HG03520 (cell line): ENCODE measurements around the gene TEX19.
"Not testable (repeated sequence)": the region's sequence is repeated elsewhere in the genome, so short reads cannot be mapped to it uniquely, and the experiment has no call there.

Source experiments
- ATAC-seq: cut with Tn5 transposase; IDR thresholded peaks from one replicate; pipeline ENCODE4 v1.9.1; 2021; ENCODE audit warnings: mild to moderate bottlenecking, moderate library complexity; ENCODE audit not compliant: unreplicated experiment

TEX19 gene

DNA sequence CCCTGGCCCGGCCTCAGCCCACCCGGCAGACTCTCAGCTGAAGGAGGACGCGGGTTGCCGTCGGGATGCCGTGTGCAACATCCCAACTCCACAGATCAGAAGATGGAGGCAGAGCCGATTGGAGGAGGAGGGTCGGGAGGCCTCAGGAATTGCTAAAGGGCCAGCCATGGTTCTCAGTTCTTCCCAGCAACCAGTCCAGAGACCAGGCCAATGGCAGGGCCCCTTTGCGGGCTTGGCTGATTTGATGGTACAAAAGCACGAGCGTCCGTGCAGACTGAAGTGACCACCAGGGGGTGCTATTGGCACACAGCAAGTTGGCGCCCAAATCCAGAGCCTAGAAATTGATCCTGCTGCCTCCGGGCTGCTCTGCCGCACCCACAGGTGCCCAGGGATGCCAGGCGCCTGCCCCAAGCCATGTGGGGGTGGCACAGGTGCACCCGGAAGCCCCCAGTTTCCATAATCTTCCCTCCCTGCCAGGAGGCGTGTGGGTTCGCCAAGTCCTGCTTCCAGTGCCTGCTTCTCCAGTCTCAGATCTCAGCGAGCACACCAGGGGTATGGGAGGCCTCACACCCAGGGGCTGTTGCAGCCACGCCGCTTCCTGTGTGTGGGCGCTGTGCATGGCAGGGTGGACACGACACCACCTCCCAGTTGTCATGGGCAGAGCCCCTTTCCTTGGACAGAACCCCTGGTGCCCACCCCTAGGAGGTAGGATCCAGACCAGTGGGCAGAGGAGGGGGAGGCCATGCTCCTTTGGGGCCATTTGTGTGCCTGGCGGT lies 7.1 kb upstream of the TEX19 start:
- ATAC-seq, result no peak

DNA sequence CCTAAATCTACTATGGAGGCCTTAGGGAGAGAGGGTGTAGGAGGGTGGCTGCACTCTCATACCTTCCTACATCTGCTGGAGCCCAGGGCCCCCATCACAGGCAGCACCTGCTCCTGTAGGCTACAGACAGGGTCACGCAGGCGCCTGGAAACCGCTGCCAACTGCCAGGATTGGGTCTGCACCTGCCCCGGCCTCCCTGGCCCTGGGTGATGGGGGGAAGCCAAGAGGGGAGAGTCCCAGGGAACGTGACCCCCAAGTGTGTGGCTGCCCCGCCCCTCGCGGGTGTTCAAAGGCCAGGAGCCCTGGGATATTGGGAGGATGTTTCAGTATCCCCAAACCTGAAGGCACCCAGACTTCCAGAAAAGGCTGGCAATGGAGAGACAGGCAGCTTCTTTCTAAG lies 5.6 kb upstream of the TEX19 start:
- ATAC-seq, result no peak

DNA sequence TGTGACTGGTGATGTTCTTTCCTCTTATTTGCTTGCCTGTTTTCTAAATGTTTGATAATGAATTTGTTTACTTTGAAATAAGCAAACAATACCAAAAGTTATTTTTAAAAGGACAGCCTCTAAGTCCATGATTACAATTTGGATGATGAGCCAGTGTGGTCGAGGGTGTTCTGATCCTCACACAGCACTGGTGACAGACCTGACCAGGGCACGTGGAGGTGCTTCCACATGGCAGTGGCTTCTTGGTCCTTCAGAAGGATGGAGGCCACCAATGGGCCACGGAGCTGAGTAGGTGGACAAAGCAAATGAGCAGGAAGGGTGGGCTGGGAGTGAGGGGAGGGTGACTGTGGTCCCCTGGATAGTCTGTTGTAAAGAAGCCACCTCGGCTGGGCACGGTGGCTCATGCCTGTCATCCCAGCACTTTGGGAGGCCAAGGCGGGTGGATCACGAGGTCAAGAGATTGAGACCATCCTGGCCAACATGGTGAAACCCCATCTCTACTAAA lies 4.2 kb upstream of the TEX19 start:
- ATAC-seq, result no peak

DNA sequence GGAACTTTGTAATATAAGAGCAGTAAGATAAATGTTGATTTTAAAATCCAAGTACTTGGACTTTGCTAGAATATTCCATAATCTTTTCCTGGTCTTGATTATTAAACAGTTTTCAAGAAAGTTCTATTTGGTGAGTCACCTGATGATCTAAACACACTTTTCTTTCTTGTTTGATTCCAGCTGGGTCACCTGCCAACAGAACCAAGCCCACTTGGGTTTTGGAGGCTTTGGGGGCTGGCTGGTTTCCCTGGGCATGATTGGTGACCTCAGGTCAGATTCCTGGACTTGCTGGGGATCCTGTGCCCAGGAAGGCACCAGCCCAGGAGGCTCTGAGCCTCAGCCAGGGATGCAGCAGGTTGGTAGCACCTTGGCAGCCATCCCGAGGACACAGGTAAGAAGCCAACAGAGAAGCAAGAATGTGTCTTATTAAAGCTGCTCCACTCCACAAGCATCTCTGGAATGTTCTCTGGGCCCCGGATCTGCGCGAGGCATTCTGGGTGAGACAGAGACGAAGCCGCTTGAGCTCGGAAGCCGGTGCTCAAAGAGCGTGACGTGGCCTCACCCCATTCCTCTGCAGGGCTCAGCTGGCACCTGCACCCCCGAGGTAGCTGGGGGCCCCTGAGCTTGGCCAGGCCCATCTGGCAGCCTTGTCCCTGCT lies 3.1 kb upstream of the TEX19 start:
- ATAC-seq, result no peak

DNA sequence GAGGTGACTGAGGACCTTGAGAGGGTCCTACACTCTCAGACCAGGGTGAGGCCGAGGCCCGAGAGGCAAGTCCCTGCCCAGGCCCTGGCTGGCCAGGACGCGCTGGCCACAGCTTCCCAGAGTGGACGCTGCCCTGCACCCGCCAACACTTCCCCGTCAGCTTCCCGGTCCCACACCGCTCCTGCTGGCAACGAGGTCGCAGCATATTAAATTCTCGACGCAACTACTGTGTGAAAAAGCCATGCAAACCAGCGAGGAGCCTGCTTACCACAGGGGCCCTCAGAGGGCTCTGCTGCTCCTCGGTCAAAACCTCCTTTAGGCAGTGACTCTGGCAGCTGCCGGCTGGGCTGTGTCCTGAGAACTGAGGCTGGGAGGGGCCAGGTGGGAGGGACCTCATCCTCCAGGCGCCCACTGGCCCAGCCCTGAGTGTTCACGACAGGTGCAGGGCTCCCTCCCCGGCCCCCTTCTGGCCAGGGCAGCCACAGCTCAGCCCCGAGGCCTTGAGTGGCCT lies 2.1 kb upstream of the TEX19 start:
- no peak for ATAC-seq

DNA sequence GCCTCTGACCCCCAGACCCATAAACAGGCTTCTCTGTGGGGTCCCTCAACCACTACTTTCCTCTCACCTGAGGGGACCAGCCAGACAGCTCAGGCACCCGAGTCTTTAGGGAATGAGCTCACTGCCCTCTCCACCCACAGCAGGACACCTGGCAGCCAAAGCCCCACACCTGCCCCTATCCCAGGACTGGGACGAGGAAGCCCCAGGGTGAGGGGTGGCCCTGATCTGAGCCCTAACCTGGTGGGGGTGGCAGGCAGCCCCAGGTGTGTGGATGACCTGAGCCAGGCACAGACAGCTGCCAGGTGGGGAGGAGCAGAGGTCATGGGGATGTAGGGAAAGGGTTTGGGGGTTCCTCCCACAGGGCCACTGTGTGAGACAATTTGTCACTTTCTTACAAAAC lies 1.7 kb upstream of the TEX19 start:
- no peak for ATAC-seq

DNA sequence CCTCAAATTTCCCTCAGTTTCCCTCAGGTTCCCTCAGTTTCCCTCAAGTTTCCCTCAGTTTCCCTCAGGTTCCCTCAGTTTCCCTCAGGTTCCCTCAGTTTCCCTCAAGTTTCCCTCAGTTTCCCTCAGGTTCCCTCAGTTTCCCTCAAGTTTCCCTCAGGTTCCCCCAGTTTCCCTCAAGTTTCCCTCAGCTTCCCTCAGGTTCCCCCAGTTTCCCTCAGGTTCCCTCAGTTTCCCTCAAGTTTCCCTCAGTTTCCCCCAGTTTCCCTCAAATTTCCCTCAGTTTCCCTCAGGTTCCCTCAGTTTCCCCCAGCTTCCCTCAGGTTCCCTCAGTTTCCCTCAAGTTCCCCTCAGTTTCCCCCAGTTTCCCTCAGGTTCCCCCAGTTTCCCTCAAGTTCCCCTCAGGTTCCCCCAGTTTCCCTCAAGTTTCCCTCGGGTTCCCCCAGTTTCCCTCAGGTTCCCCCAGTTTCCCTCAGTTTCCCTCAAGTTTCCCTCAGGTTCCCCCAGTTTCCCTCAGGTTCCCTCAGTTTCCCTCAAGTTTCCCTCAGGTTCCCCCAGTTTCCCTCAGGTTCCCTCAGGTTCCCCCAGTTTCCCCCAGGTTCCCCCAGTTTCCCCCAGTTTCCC lies 516 bp downstream of the TEX19 start:
- ATAC-seq, result not testable (repeated sequence)

DNA sequence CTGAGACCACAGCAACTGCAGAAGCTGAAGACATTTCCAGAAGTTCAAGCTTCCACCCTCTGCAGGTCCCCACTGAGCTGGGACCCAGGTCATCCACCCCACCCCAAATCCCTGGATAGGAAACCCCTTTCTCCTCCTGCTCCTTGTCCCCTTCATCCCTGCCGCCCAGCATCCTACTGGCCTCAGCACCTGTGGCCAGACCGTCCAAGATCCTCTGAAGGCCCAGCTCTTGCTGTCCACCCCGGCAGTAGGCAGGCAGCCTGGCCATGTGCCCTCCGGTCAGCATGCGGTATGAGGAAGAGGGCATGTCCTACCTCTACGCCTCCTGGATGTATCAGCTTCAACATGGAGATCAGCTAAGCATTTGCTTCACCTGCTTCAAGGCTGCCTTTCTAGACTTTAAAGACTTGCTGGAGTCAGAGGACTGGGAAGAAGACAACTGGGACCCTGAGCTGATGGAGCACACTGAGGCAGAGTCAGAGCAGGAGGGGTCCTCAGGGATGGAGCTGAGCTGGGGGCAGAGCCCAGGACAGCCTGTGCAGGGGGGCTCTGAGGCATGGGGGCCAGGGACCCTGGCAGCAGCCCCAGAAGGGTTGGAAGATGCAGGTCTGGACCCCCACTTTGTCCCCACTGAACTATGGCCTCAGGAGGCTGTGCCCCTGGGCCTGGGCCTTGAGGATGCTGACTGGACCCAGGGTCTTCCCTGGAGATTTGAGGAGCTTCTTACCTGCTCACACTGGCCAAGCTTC lies 3.0 kb downstream of the TEX19 start:
- no peak for ATAC-seq

DNA sequence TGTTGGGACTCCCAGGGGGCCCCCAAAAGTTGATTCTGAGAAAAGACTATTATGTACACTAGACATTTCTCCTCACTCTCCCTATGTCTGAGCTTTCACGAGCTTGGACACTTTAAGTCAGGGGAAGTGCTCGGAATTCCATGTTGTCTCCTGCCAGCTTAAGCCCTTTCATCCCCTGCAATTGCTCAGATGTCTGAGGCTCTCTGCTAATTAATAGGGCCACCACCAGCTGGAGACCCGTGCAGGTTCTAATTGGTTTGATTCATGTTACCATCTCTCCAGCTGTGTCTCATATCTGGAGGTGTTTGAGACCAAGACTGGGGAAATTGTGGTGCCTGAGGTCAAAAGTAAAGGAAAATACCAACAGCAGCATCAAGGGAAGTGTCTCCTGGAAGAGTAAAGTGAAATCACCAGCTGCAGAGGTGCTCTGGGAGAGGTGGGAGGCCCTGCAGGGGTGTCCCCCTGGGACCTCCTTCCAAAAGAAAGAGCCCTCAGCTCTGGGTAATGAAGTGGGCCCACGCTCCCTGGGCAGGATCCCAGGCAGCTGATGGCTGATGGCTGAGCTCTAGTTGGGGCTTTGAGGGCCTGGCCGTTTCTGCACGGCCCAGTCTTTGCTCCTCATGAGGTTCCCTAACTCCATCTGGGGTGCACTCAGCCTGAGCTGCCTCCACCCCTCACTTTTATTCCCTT lies 6.7 kb downstream of the TEX19 start:
- no peak for ATAC-seq

DNA sequence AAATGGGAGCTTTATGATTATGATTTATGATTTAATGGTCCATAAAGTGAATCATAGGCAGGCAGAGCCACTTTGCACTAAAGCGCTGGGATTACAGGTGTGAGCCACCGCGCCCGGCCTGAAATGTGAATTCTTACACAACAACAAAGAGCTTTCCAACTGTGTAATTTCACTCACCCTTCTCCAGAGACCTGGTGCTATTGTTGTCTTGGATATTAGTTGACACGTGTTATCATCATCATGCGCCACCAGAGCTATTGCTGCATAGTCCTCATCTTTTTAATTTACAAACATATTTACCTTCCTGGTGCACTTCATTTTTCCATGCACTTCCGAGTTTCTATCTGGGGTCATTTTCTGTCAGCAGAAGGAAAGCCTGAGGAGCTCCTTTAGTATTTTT lies 7.7 kb downstream of the TEX19 start:
- ATAC-seq, result no peak

DNA sequence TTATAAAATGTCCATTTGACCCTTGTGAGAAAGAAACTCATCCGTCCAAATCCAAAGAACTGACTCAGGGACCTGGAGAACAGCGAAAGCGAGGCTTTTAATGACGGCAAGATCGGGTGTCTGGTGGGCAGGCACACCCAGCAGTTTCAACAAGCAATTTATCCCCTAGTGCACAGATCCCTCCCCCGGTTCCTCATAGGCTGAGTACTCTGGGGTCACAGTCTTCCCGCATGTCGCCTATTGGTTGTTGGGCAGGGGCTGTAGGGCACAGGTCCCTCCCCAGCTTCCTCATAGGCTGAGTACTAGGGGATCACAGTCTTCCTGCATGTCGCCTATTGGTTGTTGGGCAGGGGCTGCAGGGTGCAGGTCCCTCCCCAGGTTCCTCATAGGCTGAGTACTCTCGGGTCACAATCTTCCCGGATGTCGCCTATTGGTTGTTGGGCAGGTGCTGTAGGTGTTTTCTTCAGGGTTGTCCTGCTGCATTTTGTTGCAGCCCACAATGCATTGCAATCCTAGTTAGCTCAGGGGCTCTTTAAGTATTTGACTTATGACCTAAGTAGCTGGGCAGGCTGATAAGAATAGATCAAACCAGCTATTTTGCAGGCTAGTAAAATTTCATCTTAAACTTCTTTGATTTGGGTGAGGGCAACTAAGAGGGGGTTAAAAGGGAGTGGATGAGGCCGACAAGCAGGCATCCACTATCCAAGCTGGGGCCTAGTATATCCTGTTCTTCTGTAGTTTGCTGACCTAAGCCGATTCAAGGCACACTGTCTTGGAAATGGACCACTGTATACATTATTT lies 8.9 kb downstream of the TEX19 start:
- ATAC-seq, result no peak

DNA sequence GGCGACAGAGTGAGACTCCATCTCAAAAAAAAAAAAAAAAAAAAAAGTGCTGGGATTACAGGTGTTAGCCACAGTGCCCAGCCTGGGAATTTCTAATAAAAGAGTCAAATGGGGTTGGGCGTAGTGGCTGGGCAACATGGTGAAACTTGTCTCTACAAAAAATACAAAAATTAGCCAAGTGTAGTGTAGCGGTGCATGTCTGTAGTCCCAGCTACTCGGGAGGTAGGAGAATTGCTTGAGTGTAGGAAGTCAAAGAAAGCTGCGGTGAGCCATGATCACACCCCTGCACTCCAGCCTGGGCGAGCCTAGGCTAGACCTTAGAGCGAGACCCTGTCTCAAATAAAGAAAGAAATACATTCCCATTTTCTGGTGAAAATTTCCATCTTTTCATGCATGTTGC lies 10.2 kb downstream of the TEX19 start:
- ATAC-seq, result no peak

DNA sequence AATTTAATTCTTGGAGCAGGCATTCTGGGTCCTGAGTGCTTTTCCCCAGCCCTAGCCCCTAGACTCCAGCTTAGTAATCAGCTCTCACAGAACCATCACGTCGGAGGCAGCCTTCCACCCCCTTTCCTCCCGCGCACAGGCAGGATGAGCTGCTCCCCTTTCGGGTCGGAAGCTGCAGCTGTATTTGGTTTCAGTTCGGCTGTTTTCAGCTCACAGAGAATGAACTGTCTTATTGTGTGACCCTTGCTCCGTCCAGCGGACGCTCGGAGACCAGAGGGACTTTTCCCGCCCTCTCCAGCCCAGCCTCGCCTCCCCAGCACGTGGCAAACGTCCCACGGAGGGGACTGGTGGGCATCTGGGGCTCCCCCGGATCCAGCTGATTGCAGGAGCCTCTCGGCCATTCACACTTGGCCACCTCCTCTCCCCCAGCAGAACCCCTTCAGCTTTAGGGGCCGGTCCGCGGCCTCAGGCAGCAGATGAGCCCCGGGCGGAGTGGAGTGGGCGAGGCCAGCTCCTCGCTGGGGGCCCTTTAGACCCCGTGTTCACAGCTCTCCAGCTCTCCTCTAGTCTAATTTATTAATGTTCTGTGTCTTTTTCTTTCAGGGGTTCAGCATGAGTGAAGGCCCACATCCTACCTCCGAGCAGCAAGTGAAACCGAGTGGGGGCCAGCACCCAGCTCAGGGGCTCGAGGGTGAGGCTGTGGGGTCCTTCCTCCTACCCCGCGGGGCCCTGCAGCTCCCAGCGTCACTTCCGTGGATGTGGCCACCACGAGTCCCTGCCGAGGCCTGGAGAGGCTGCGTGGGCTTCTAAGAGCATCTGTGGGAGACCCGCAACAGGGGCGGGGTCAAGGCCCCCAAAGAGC lies 11.7 kb downstream of the TEX19 start:
- ATAC-seq, result no peak

DNA sequence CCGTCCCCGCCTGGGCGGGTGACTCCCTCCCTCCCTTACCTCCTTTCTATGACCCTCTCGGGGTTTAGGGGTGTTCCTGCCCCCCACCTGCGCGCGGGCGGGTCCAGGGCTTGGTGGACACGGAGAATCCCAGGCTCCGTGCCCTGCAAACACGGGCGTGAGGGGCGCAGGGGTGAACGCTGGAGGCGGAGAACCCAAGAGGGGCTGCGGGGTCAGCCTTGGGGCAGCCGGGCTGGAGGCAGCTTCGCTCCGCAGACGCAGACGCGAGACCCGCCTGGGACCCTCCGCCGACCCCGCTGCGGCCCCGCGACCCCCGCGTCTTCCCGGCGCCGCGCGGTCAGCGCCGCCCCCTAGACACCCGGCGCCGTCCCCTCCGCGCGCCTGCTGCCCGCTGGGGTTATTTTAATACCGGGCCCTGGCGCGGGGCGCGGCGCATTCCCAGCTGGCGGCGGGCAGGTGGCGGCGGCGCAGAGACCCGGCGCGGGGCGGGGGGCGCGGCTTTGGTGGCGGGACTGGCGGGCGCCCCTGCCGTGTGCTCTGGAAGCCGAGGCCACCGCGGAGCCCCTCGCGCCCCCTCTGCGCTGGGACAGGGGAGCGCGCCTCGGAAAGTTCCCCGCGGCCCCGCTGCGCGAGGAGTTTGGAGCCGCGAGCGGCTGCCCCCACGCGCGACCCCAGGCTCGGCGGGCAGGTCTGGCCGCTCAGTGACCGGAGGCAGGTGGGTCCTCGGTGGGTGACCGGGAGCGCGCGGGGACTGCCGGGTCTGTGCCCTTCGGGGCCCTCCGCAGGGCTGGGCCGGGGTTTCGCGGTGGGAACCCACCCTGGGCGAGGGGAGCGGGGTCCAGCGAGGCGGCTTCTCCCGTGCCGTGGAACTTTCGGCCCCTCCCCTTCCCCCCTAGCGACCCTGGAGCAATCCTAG lies 12.5 kb downstream of the TEX19 start, which contains the start of gene UTS2R:
Gene UTS2R (plus strand): TSS at position 433 of the 916 bp plus-strand sequence. CDS start 2,560 bp downstream, outside the sequence.
- ATAC-seq, result no peak

DNA sequence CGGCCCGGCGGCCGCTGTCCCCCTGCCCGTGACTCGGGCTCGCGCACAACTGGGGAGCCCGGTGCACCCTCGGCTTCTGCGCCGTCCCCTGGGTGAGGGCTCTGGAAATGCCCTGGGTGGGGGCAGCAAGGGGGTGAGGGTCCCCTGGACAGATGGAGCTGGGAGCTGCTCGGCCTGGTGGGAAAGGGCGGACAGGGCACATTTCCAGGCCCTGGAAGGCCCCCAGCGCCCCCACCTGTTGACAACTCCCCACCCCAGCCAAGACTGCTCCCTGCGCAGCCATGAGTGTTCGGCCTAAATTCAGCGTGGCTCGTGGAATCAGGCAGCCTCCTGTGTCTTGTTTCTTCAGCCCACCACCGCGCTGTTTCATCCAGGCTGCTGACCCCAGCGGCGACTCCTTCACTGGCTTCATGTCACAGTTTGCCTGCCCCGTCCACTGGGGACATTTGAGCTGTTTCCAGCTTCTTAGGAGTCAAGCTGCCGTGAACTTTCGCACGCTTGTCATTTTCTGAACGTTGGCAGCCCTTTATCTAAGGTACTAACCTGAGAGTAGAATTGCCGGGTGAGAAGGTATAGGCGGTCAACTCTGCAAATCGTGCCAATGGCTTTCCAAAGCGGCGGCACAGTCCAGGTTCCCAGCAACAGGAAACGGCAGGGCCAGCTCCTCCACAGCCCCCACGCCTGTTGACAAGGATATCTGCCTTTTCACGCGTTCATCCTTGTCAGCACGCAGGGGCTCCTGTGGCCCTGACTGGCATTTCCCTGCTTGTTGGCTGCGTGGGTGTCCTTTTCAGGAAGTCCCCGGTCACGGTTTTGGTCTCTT lies 13.4 kb downstream of the TEX19 start:
- ATAC-seq, result no peak

DNA sequence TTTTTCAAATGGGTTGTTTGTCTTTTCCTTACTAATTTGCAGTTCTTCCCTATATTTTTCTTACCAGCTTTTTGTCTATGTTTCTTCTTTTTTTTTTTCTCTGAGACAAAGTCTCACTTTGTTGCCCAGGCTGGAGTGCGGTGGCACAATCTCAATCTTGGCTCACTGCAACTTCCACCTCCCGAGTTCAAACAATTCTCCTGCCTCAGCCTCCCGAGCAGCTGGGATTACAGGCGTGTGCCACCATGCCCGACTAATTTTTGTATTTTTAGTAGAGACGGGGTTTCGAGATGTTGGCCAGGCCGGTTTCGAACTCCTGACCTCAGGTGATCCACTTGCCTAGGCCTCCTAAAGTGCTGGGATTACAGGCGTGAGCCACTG lies 14.0 kb downstream of the TEX19 start:
- ATAC-seq, result not testable (repeated sequence)
